ENCODE measurements around the gene HACD3. TPM values are rescaled to one million over a fixed set of nuclear protein-coding genes. Genes with fewer than 3 reads are reported as not detected.

HACD3 gene
- total and polyA plus RNA-seq, 2 experiments from 2014 or later = 104 to 119 TPM

GRCh38 chr15:65584241-65584640 is 54.0 kb downstream of the HACD3 start:
- peaks cover 46% of the 10 kb centered on the region for H3K36me3 ChIP-seq (ENCODE audit: low read depth)
- no peaks in the 10 kb centered on the region for H3K9me2 ChIP-seq (ENCODE audit: insufficient read depth)
- no peak for TF ChIP-seq EZH2phosphoT487 (IDR thresholded peaks at IDR 0.05; ENCODE audit: insufficient read depth, low read depth)
- no peak for TF ChIP-seq EZH2 (IDR thresholded peaks at IDR 0.05; ENCODE audit: insufficient read depth, poor library complexity, severe bottlenecking)
- in situ Hi-C loops (cut with MboI) = no loop called here
- DNase-seq = no peak
- H4K20me1 ChIP-seq (ENCODE audit: insufficient read depth) = no peaks in the 10 kb centered on the region
- H3K9ac ChIP-seq = no peak overlapping the region
- no peaks in the 10 kb centered on the region for H3K79me2 ChIP-seq (ENCODE audit: insufficient read depth)
- H3K4me2 ChIP-seq (ENCODE audit: unreplicated experiment) = no peak overlapping the region
- no peaks in the 10 kb centered on the region for H3K27me3 ChIP-seq (replicated peaks; ENCODE audit: insufficient read depth)
- H3K9me3 ChIP-seq (ENCODE audit: low read depth) = no peaks in the 10 kb centered on the region
- H3K4me1 ChIP-seq (ENCODE audit: insufficient read depth) = peaks cover 12% of the 10 kb centered on the region
- H2AFZ ChIP-seq = no peak overlapping the region
- H3K27ac ChIP-seq = no peak overlapping the region
- peaks cover 15% of the 10 kb centered on the region for H3F3A ChIP-seq (ENCODE audit: insufficient read depth)
- H3K4me3 ChIP-seq = no peak overlapping the region

GRCh38 chr15:65587094-65587493 is 56.8 kb downstream of the HACD3 start:
- Histone ChIP-seq H3K4me3 (no peak overlapping the region), H3F3A (ENCODE audit: insufficient read depth) (no peaks in the 10 kb centered on the region), H3K4me1 (ENCODE audit: insufficient read depth) (no peaks in the 10 kb centered on the region), H3K9me2 (ENCODE audit: insufficient read depth) (no peaks in the 10 kb centered on the region), H3K9me3 (ENCODE audit: low read depth) (no peaks in the 10 kb centered on the region), H4K20me1 (ENCODE audit: insufficient read depth) (no peaks in the 10 kb centered on the region), H3K79me2 (ENCODE audit: insufficient read depth) (no peaks in the 10 kb centered on the region), H3K9ac (no peak overlapping the region), H3K4me2 (ENCODE audit: unreplicated experiment) (no peak overlapping the region), H2AFZ (no peak overlapping the region), H3K36me3 (ENCODE audit: low read depth) (peaks cover 57% of the 10 kb centered on the region), H3K27ac (no peak overlapping the region), H3K27me3 (replicated peaks; ENCODE audit: insufficient read depth) (no peaks in the 10 kb centered on the region)
- 94 to 100% methylated on average over 1 of the region's 1 CpG for WGBS, 2 experiments (ENCODE audit: low coverage in 1 of 2, low lambda C conversion rate in 2 of 2, missing lambda C conversion rate in 2 of 2)
- TF ChIP-seq EZH2phosphoT487 (IDR thresholded peaks at IDR 0.05; ENCODE audit: insufficient read depth, low read depth) (no peak), EZH2 (IDR thresholded peaks at IDR 0.05; ENCODE audit: insufficient read depth, poor library complexity, severe bottlenecking) (no peak)
- no peak for DNase-seq
- in situ Hi-C loops (cut with MboI) = no loop called here

- H3K4me2 ChIP-seq (ENCODE audit: unreplicated experiment) = no peak overlapping the region
- no peaks in the 10 kb centered on the region for H3K4me1 ChIP-seq (ENCODE audit: insufficient read depth)
- H2AFZ ChIP-seq = no peak overlapping the region
- TF ChIP-seq EZH2 (IDR thresholded peaks at IDR 0.05; ENCODE audit: insufficient read depth, poor library complexity, severe bottlenecking) (no peak), EZH2phosphoT487 (IDR thresholded peaks at IDR 0.05; ENCODE audit: insufficient read depth, low read depth) (no peak)
- no peak overlapping the region for H3K27ac ChIP-seq
- peaks cover 53% of the 10 kb centered on the region for H3K36me3 ChIP-seq (ENCODE audit: low read depth)
- no peaks in the 10 kb centered on the region for H4K20me1 ChIP-seq (ENCODE audit: insufficient read depth)
- no peak overlapping the region for H3K9ac ChIP-seq
- H3K9me3 ChIP-seq (ENCODE audit: low read depth) = no peaks in the 10 kb centered on the region
- no peak overlapping the region for H3K4me3 ChIP-seq
- H3K9me2 ChIP-seq (ENCODE audit: insufficient read depth) = no peaks in the 10 kb centered on the region
- no peaks in the 10 kb centered on the region for H3K27me3 ChIP-seq (replicated peaks; ENCODE audit: insufficient read depth)
- 70 to 74% methylated on average over 3 of the region's 3 CpGs for WGBS, 2 experiments (ENCODE audit: low coverage in 1 of 2, low lambda C conversion rate in 2 of 2, missing lambda C conversion rate in 2 of 2)
- 0 out of 2 replicates have a peak, but pooled peaks cover 6% of the 10 kb centered on the region for H3K79me2 ChIP-seq (ENCODE audit: insufficient read depth)
- DNase-seq = no peak
- no peaks in the 10 kb centered on the region for H3F3A ChIP-seq (ENCODE audit: insufficient read depth)
- in situ Hi-C loops (cut with MboI) = no loop called here
Observed at GRCh38 chr15:65595960-65596359, 65.7 kb downstream of the HACD3 start.

- no peak overlapping the region for H3K4me2 ChIP-seq (ENCODE audit: unreplicated experiment)
- H3K9me2 ChIP-seq (ENCODE audit: insufficient read depth) = no peaks in the 10 kb centered on the region
- H3K4me1 ChIP-seq (ENCODE audit: insufficient read depth) = no peaks in the 10 kb centered on the region
- WGBS, 2 experiments (ENCODE audit: low coverage in 1 of 2, low lambda C conversion rate in 2 of 2, missing lambda C conversion rate in 2 of 2) = 78 to 79% methylated on average over 2 of the region's 2 CpGs
- peaks cover 37% of the 10 kb centered on the region for H3K36me3 ChIP-seq (ENCODE audit: low read depth)
- H3K9me3 ChIP-seq (ENCODE audit: low read depth) = no peaks in the 10 kb centered on the region
- in situ Hi-C loops (cut with MboI) = no loop called here
- no peak overlapping the region for H3K4me3 ChIP-seq
- no peak for DNase-seq
- TF ChIP-seq EZH2 (IDR thresholded peaks at IDR 0.05; ENCODE audit: insufficient read depth, poor library complexity, severe bottlenecking) = no peak
- H3K9ac ChIP-seq = no peak overlapping the region
- H2AFZ ChIP-seq = no peak overlapping the region
- 0 out of 2 replicates have a peak, but pooled peaks cover 6% of the 10 kb centered on the region for H3K79me2 ChIP-seq (ENCODE audit: insufficient read depth)
- H3K27ac ChIP-seq = no peak overlapping the region
- H3F3A ChIP-seq (ENCODE audit: insufficient read depth) = no peaks in the 10 kb centered on the region
- no peaks in the 10 kb centered on the region for H4K20me1 ChIP-seq (ENCODE audit: insufficient read depth)
- no peaks in the 10 kb centered on the region for H3K27me3 ChIP-seq (replicated peaks; ENCODE audit: insufficient read depth)
Observed at GRCh38 chr15:65598468-65598867, 68.2 kb downstream of the HACD3 start.

GRCh38 chr15:65599677-65600076 is 69.4 kb downstream of the HACD3 start:
- no peak for DNase-seq
- Histone ChIP-seq H3K27me3 (replicated peaks; ENCODE audit: insufficient read depth) (no peaks in the 10 kb centered on the region), H3K36me3 (ENCODE audit: low read depth) (peaks cover 42% of the 10 kb centered on the region), H3K4me1 (ENCODE audit: insufficient read depth) (no peaks in the 10 kb centered on the region), H3F3A (ENCODE audit: insufficient read depth) (no peaks in the 10 kb centered on the region), H2AFZ (no peak overlapping the region), H3K9ac (no peak overlapping the region), H3K4me3 (no peak overlapping the region), H4K20me1 (ENCODE audit: insufficient read depth) (no peaks in the 10 kb centered on the region), H3K79me2 (ENCODE audit: insufficient read depth) (peaks cover 18% of the 10 kb centered on the region), H3K27ac (no peak overlapping the region), H3K4me2 (ENCODE audit: unreplicated experiment) (no peak overlapping the region), H3K9me2 (ENCODE audit: insufficient read depth) (no peaks in the 10 kb centered on the region), H3K9me3 (ENCODE audit: low read depth) (no peaks in the 10 kb centered on the region)
- in situ Hi-C loops (cut with MboI) = no loop called here
- no peak for TF ChIP-seq EZH2phosphoT487 (IDR thresholded peaks at IDR 0.05; ENCODE audit: insufficient read depth, low read depth)
- TF ChIP-seq EZH2 (IDR thresholded peaks at IDR 0.05; ENCODE audit: insufficient read depth, poor library complexity, severe bottlenecking) = no peak
- WGBS, 2 experiments (ENCODE audit: low coverage in 1 of 2, low lambda C conversion rate in 2 of 2, missing lambda C conversion rate in 2 of 2) = 95% methylated on average over 5 of the region's 5 CpGs
